Esophagus squamous epithelium (tissue), 5 donors: ENCODE results near the gene RWDD3. TPM values are rescaled to one million over a fixed set of nuclear protein-coding genes. Genes with fewer than 3 reads are reported as not detected.

ENCODE experiments used
- DNase-seq: peaks from one replicate; lab custom pipeline; 2025; lab: John Stamatoyannopoulos, UW
- H3K27ac ChIP-seq, 4 donors: fragments of 200-600 bp; sonication (generic); one replicate each; pipeline ENCODE4 v1.5.1; 2016 to 2019; ENCODE audit warnings: mild to moderate bottlenecking in 1 of 4
- H3K27me3 ChIP-seq, 4 donors: fragments of 200-600 bp; sonication (generic); 1 replicate in 3 of 4; 2 replicates in 1 of 4; pipeline versions ENCODE4 v1.5.1 to v1.6.0; 2017 to 2021; ENCODE audit warnings: antibody characterized with exemption in 1 of 4
- H3K36me3 ChIP-seq, 3 donors: fragments of 200-600 bp; sonication (generic); one replicate each; pipeline ENCODE4 v1.5.1; 2016 to 2019
- H3K4me1 ChIP-seq, 3 donors: fragments of 200-600 bp; sonication (generic); one replicate each; pipeline ENCODE4 v1.5.1; 2017 to 2019
- H3K4me3 ChIP-seq, 4 donors: fragments of 200-600 bp; sonication (generic); 1 replicate in 3 of 4; 2 replicates in 1 of 4; pipeline ENCODE4 v1.5.1; 2016 to 2019; ENCODE audit warnings: mild to moderate bottlenecking in 2 of 4, moderate library complexity in 1 of 4
- H3K9me3 ChIP-seq, 3 donors: fragments of 200-600 bp; sonication (generic); one replicate each; pipeline ENCODE4 v1.5.1; 2016 to 2019
- POLR2A ChIP-seq, 4 donors: fragments of 450-650 bp; IDR thresholded peaks; one replicate each; pipeline ENCODE4 v1.6.1; 2017; ENCODE audit warnings: antibody characterized with exemption in 4 of 4, mild to moderate bottlenecking in 4 of 4, moderate library complexity in 3 of 4
- WGBS, 2 donors: methylation state at CpG; one replicate each; pipeline ENCODE4 v1.1.5; 2018; 5-methylcytosine and 5-hydroxymethylcytosine counted together
- intact Hi-C: fragments of 100-400 bp; cut with DNase I; formaldehyde crosslinking; loops from one replicate; pipeline ENCODE4 v1.15.0; 2022
- total RNA-seq, 4 donors: library from RNA; depleted of rRNA; stranded (reverse); fragments of >200 nt; gene quantifications; one replicate each; pipeline ENCODE4 v1.1.0, GENCODE V29; 2016
- TF ChIP-seq, protein P1 (sequence below), 6 experiments: fragments of 450-650 bp in 4 of 6; fragments of 200-600 bp in 2 of 6; sonication (generic) in 2 of 6; IDR thresholded peaks; one replicate each; pipeline ENCODE4 v1.5.1; 2016 to 2019; ENCODE audit warnings: antibody characterized with exemption in 6 of 6, mild to moderate bottlenecking in 4 of 6, moderate library complexity in 4 of 6
- donor health status: DM: yes; HTN: yes; CAD: no.

The RWDD3 gene
- total RNA-seq, 4 donors from 2014 or later = 1.8 to 11.8 (median 7.6) TPM

DNA sequence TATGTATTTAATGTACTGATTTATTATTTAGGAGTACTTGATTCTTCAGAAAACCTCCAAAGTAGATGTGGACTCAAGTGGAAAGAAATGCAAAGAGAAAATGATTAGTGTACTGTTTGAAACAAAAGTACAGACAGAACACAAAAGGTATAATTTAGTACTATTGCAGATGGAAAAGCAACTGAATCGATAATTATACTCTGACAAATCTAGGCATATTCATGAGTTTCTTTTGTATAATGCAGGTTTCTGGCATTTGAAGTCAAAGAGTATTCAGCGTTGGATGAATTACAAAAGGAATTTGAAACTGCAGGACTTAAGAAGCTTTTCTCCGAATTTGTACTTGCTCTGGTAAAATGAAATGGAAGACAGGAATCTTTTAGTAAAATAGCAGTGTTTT, 12.5 kb downstream of the RWDD3 start:
- H3K27me3 ChIP-seq = no peaks in the 10 kb centered on the region
- intact Hi-C loops = no loop called here
- peaks cover 0 to 62% (median 0%) of the 10 kb centered on the region in 3 donors for H3K36me3 ChIP-seq
- H3K27ac ChIP-seq = no peak overlapping the region
- H3K4me3 ChIP-seq = no peak overlapping the region
- peaks cover 0 to 11% (median 0%) of the 10 kb centered on the region in 3 donors for H3K9me3 ChIP-seq
- 74 to 82% methylated on average over 3 of the region's 3 CpGs for WGBS, 2 donors
- TF ChIP-seq POLR2A (IDR thresholded peaks at IDR 0.05) = no peak
- TF ChIP-seq, protein P1, sequence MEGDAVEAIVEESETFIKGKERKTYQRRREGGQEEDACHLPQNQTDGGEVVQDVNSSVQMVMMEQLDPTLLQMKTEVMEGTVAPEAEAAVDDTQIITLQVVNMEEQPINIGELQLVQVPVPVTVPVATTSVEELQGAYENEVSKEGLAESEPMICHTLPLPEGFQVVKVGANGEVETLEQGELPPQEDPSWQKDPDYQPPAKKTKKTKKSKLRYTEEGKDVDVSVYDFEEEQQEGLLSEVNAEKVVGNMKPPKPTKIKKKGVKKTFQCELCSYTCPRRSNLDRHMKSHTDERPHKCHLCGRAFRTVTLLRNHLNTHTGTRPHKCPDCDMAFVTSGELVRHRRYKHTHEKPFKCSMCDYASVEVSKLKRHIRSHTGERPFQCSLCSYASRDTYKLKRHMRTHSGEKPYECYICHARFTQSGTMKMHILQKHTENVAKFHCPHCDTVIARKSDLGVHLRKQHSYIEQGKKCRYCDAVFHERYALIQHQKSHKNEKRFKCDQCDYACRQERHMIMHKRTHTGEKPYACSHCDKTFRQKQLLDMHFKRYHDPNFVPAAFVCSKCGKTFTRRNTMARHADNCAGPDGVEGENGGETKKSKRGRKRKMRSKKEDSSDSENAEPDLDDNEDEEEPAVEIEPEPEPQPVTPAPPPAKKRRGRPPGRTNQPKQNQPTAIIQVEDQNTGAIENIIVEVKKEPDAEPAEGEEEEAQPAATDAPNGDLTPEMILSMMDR (IDR thresholded peaks at IDR 0.05) = no peak
- peaks cover 0 to 10% (median 0%) of the 10 kb centered on the region in 3 donors for H3K4me1 ChIP-seq
- no peak for DNase-seq

DNA sequence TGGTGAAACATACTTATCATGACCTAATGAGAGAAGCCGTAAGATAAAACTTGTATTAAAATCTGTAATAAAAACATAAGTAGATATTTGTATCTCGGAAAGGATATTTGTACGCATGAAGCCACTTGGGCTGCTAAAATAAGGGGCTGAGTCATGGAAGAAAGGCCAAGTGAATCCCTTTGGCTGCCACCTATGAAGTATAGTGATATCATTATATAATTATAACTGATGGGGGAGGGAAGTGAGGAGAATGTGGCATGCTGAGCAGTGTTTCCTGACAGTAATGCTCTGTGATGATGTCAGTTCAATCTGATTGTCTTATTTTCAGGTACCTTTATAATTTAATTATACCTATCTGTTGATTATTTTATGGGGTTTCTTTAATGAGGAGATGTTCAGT, 13.6 kb downstream of the RWDD3 start:
- Histone ChIP-seq H3K4me3 (no peak overlapping the region), H3K27ac (no peak overlapping the region), H3K36me3 (peaks cover 0 to 62% (median 0%) of the 10 kb centered on the region in 3 donors), H3K27me3 (no peaks in the 10 kb centered on the region), H3K4me1 (peaks cover 0 to 10% (median 0%) of the 10 kb centered on the region in 3 donors), H3K9me3 (peaks cover 0 to under 1% (median 0%) of the 10 kb centered on the region in 3 donors)
- intact Hi-C loops = no loop called here
- WGBS, 2 donors = 92 to 97% methylated on average over 3 of the region's 3 CpGs
- TF ChIP-seq, protein P1 (IDR thresholded peaks at IDR 0.05) = no peak
- no peak for TF ChIP-seq POLR2A (IDR thresholded peaks at IDR 0.05)
- no peak for DNase-seq

DNA sequence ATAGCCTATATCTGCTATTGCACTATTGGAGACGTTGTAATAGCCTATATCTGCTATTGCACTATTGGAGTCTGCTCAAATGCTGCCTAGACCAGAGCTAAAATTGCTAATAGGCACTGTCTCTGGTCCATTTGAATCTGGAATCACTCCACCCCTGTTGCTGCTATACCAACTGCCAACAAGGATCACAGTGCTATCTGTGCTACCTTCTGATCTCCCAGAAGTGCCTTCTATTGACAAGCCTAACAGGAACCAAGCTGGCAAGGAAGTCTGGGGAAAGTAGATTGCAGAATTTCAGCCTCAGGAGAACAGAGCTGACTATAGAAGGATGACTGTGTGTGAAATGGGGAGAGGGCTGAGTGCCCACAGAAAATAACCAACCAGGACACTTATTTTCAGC, 15.9 kb downstream of the RWDD3 start:
- 22% methylated on average over 1 of the region's 1 CpG; no CpG with 5 or more reads in 1 of the 2 donors for WGBS, 2 donors
- no peak overlapping the region for H3K4me3 ChIP-seq
- no peaks in the 10 kb centered on the region for H3K9me3 ChIP-seq
- intact Hi-C loops = no loop called here
- H3K4me1 ChIP-seq = peaks cover 0 to under 1% (median 0%) of the 10 kb centered on the region in 3 donors
- no peaks in the 10 kb centered on the region for H3K27me3 ChIP-seq
- DNase-seq = no peak
- TF ChIP-seq, protein P1 (IDR thresholded peaks at IDR 0.05) = no peak
- TF ChIP-seq POLR2A (IDR thresholded peaks at IDR 0.05) = no peak
- H3K27ac ChIP-seq = no peak overlapping the region
- peaks cover 0 to 54% (median 0%) of the 10 kb centered on the region in 3 donors for H3K36me3 ChIP-seq

DNA sequence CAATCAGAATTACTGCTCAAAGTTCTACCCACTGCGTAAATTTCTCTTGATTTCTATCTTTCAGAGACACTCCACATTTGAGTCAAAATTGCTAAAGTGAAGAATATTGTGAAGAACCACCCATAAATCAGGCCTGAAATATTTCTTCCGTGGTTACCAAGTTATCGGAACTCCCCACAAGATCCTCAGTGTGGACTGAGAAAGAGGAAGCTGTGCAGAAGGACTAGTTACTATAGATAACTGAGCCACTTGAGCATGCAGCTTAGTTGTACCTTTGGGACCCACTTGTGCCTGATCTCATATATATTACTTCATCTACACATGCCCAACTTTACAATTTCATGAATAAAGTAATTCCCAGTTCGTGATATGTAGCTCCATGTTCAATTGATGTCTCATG, 18.4 kb downstream of the RWDD3 start:
- peaks cover 0 to 41% (median 0%) of the 10 kb centered on the region in 3 donors for H3K36me3 ChIP-seq
- no peak overlapping the region for H3K27ac ChIP-seq
- DNase-seq = no peak
- H3K27me3 ChIP-seq = no peaks in the 10 kb centered on the region
- H3K4me3 ChIP-seq = no peak overlapping the region
- H3K4me1 ChIP-seq = no peaks in the 10 kb centered on the region
- TF ChIP-seq, protein P1 (IDR thresholded peaks at IDR 0.05) = no peak
- no peak for TF ChIP-seq POLR2A (IDR thresholded peaks at IDR 0.05)
- H3K9me3 ChIP-seq = no peaks in the 10 kb centered on the region
- WGBS, 2 donors = 84 to 86% methylated on average over 4 of the region's 4 CpGs
- intact Hi-C loops = no loop called here

DNA sequence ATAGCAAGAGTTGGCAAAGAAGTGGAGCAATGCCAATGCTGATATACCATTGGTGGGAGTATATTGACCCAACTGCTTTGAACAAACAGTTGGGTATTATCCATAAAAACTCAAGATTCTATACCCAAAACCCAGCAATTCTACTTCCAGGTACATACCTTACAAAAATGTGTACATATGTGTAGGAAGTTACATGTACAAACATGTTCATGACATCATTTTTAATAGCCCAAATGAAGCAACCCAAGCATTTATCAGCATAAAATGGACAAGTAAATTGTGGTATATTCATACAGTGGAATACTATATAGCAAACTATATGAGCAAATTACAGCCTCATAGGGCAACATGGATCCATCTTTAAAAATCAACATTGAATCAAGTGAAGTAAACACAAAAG, 20.9 kb downstream of the RWDD3 start:
- no peak for DNase-seq
- Histone ChIP-seq H3K36me3 (peaks cover 0 to 19% (median 0%) of the 10 kb centered on the region in 3 donors), H3K9me3 (no peaks in the 10 kb centered on the region), H3K4me3 (no peak overlapping the region), H3K4me1 (no peaks in the 10 kb centered on the region), H3K27me3 (no peaks in the 10 kb centered on the region), H3K27ac (no peak overlapping the region)
- TF ChIP-seq, protein P1 (IDR thresholded peaks at IDR 0.05) = no peak
- no peak for TF ChIP-seq POLR2A (IDR thresholded peaks at IDR 0.05)
- intact Hi-C loops = no loop called here
